ENCODE measurements around the gene SAMD4B.
A peak's percentile ranks its signal among the peaks of the same experiment; 100 is the strongest.

SAMD4B gene, protein sequence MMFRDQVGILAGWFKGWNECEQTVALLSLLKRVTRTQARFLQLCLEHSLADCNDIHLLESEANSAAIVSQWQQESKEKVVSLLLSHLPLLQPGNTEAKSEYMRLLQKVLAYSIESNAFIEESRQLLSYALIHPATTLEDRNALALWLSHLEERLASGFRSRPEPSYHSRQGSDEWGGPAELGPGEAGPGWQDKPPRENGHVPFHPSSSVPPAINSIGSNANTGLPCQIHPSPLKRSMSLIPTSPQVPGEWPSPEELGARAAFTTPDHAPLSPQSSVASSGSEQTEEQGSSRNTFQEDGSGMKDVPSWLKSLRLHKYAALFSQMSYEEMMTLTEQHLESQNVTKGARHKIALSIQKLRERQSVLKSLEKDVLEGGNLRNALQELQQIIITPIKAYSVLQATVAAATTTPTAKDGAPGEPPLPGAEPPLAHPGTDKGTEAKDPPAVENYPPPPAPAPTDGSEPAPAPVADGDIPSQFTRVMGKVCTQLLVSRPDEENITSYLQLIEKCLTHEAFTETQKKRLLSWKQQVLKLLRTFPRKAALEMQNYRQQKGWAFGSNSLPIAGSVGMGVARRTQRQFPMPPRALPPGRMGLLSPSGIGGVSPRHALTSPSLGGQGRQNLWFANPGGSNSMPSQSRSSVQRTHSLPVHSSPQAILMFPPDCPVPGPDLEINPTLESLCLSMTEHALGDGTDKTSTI

DNA sequence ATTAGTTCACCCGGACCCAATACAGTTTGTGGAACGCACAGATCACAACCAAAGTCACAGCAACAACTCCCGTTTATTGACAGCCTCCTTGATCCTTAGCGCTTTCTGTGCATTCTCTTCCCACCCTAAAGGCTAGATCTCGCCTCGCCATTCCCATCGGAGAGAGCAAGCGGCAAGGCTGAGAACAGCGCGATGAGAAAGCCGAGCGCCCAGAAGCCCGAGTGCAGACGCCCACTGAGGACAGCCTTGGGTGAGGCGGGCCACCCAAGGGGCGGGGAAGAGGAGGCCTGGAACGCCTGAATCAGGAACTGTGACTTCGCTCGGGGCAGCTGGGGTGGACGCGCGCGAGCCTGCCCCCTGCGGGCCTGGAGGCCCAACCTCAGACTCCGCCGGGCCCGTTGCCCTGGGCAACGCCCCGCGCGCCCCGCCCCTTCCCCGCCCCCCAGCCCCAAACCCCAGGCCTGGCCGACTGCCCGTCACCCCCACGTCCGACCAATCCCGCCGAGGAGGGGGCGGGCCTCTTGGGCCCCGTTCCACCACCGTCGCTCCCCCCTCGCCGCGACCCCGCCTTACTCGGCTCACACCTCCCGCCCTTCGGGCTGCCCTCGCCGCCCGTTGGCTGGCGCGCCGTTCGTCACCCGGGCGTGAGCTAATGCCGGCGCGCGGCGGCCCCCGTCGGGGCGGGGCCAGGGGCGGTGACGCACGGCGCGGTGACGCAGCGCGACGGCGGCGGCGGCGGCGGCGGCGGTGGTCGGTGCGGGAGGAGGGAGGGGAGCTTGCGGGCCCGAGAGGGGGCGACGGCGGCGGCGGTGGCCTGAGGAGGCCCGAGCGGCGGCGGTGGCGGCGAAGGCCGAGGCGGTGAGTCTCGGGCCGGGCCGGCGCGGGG lies at the start of gene SAMD4B:
Gene SAMD4B (plus strand): TSS at position 703 of the 886 bp plus-strand sequence. CDS start 14,473 bp downstream, outside the sequence.
- no peak for TF ChIP-seq ZNF274 (IDR thresholded peaks at IDR 0.05; ENCODE audit: low read depth, low read length)
- H3K4me3 ChIP-seq (ENCODE audit: low read length) = peak within 1 kb of the TSS; percentile 92

DNA sequence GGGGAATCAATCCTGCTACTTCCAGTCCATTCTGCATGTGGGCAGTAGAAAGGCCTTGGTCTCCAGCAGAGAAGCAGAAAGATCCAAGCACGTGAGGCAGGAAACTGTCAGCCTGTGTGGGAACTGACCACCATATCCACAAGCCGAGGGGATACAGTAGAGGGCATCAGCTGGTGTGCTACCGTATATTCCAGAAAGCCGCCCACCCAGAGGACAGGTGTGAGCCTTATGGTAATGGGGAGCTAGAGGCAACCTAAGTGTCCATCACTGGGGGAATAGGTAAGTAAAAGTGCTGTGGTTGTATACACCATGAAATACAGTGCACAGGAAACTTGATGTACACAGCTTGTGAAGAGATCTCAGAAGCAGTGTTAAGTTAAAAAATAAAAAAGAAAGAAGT lies 48.8 kb upstream of the SAMD4B start:
- no peak for TF ChIP-seq ZNF274 (IDR thresholded peaks at IDR 0.05; ENCODE audit: low read depth, low read length)

DNA sequence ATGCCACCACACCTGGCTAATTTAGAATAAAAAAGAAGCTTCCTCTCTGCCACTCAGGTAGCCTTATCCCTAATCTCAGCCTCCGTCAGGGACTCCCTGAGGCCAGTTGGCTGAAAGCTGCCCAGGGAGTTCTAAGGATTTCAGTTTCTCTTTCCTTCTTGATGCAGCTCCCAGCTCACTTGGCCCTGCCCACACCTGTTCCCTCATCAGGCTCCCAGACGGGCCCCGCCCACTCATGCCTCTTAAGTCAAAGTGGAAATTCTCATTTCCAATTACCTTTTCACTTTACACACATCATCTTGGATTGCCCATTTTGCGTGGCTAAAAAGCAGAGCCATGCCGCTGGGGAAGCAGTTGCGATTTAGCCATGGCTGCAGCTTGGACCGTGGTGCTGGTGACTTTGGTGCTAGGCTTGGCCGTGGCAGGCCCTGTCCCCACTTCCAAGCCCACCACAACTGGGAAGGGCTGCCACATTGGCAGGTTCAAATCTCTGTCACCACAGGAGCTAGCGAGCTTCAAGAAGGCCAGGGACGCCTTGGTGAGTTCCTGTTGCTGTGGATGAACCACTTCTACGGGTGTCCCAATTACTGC lies 46.1 kb upstream of the SAMD4B start, which contains the start of gene IFNL1:
Gene IFNL1 (plus strand): TSS at position 353 of the 591 bp plus-strand sequence. CDS start 15 bp downstream, at position 368.
- TF ChIP-seq ZNF274 (IDR thresholded peaks at IDR 0.05; ENCODE audit: low read depth, low read length) = no peak
- no peak within 1 kb of the TSS for H3K4me3 ChIP-seq (ENCODE audit: low read length)

More for the DNA sequence above, 48.8 kb upstream of the SAMD4B start:
- no peak overlapping the region for H3K4me3 ChIP-seq (ENCODE audit: low read length)

DNA sequence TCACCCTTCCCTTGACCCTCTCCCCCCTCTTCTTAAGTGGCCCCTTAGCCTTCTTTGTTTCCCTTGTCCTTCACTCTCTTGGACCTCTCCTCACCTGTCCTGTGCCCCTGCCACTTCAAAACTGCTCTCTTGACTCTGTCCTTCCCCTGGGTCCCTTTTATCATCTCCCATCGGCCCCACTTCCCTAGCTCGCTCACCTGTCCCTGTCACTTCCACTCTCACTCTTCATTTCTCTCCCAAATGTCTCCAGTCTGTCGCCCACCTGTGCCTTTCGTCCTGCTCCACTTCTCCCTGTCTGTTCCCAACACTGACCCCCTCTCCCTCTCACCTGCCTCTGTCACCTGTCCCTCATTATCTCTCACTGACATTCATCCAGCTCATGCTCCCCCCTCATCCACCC lies 45.3 kb upstream of the SAMD4B start:
- TF ChIP-seq ZNF274 (IDR thresholded peaks at IDR 0.05; ENCODE audit: low read depth, low read length) = no peak

DNA sequence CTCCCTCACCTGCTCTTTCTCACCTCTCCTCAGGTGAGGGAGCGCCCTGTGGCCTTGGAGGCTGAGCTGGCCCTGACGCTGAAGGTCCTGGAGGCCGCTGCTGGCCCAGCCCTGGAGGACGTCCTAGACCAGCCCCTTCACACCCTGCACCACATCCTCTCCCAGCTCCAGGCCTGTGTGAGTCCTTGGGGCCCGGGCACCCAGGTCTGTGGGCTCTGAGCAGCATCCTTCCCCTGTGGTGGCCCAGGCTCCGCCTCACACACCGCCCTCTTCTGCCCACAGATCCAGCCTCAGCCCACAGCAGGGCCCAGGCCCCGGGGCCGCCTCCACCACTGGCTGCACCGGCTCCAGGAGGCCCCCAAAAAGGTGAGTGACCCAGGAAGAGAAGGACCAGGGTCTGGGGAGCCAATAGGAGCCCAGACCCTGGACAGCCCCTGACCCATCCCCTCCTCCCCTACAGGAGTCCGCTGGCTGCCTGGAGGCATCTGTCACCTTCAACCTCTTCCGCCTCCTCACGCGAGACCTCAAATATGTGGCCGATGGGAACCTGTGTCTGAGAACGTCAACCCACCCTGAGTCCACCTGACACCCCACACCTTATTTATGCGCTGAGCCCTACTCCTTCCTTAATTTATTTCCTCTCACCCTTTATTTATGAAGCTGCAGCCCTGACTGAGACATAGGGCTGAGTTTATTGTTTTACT lies 44.1 kb upstream of the SAMD4B start:
- TF ChIP-seq ZNF274 (IDR thresholded peaks at IDR 0.05; ENCODE audit: low read depth, low read length) = no peak
- H3K4me3 ChIP-seq (ENCODE audit: low read length) = no peak overlapping the region

More for the DNA sequence above, 45.3 kb upstream of the SAMD4B start:
- no peak overlapping the region for H3K4me3 ChIP-seq (ENCODE audit: low read length)

DNA sequence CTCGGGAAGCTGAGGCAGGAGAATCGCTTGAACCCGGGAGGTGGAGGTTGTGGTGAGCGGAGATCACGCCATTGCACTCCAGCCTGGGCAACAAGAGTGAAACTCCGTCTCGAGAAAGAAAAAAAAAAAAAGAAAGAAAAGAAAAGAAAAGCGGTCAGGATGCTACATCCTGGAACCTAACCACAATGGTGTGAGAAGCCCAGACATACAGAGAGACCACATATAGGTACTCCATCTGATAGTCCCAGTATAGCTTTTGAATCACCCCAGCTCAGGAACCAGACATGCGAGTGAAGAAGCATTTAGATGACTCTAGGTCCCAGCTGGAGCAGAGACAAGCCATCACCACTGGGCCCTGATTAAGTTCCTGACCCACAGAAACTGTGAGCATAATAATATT lies 42.8 kb upstream of the SAMD4B start:
- no peak overlapping the region for H3K4me3 ChIP-seq (ENCODE audit: low read length)
- no peak for TF ChIP-seq ZNF274 (IDR thresholded peaks at IDR 0.05; ENCODE audit: low read depth, low read length)

DNA sequence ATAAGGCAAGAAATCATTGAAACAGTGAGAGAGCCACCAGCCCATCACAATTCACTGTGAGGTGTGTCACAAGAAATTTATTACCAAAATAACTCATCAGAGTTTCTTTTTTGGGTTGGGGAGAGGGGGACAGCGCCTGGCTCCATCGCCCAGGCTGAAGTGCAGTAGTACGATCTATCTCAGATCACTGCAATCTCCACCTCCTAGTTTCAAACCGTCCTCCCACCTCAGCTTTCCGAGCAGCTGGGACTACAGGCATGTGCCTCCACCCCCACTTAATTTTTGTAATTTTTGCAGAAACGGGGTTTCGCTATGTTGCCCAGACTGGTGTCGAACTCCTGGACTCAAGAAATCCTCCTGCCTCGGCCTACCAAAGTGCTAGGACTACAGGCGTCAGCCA lies 42.4 kb upstream of the SAMD4B start:
- H3K4me3 ChIP-seq (ENCODE audit: low read length) = no peak overlapping the region
- TF ChIP-seq ZNF274 (IDR thresholded peaks at IDR 0.05; ENCODE audit: low read depth, low read length) = no peak

DNA sequence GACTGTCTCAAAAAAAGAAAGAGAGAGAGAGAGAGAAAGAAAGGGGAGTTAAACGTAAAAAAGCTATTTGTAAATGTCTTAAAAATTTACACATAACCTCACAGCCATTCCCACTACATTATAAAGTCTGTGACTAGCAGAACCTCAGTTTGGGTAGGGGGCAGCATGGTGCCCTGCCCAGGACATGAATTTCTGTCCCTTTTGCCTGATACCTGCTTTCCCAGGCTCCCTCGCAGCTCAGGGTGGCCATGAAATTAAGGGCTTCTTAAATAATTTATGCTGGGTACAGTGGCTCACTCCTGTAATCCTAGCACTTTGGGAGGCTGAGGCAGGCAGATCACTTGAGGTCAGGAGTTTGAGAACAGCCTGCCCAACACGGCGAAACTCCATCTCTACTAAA lies 41.2 kb upstream of the SAMD4B start:
- no peak for TF ChIP-seq ZNF274 (IDR thresholded peaks at IDR 0.05; ENCODE audit: low read depth, low read length)

DNA sequence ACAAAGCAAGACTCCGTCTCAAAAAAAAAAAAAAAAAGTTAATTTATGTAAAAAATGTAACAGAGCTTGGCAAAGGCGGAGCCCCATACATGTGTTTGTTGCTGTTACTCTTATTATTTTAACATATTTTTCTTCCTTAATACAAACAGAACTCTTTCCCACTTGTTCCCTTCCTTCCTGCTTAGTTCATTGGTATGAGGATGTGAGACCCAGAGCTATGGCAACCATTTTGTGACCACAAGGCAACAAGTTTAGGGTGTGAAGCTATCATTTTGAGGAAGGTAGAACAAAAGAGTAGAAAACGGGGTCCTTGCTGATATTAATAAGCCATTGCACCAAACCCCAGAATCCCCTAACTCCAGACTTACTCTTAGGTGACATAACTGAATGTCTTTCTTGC lies 40.7 kb upstream of the SAMD4B start:
- H3K4me3 ChIP-seq (ENCODE audit: low read length) = no peak overlapping the region
- TF ChIP-seq ZNF274 (IDR thresholded peaks at IDR 0.05; ENCODE audit: low read depth, low read length) = no peak

More for the DNA sequence above, 41.2 kb upstream of the SAMD4B start:
- no peak overlapping the region for H3K4me3 ChIP-seq (ENCODE audit: low read length)

DNA sequence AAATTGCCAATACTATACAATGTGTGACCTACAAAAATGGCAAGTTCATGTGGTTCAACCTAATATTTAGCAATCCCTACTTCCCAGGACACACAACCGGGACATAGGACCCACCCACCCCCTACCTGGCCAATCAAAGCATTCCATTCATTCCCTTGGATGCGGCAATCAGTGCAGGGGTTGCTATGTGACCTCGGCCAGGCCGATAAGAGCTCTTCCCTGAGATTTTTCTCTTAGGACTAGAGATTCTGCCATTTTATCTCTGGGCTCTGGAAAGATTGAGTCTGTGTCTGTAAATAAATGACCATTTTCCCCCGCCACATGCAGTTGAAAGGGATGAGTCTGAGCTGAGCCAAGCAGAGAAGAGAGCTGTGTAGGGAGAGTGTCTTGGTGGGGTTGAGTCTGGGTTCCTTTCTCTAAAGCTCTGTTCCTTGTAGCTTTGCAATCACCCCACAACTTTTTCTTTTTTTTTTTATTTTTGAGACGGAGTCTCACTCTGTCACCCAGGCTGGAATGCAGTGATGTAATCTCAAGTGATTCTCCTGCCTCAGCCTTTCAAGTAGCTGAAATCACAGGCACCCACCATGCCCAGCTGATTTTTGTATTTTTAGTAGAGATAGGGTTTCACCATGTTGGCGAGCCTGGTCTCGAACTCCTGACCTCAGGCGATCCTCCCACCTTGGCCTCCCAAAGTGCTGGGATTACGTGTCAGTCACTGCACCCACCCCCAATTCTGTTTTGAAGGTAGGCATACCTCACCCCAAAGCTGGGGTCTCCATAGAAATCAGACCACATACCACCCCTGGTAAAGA lies 38.6 kb upstream of the SAMD4B start:
- TF ChIP-seq ZNF274 (IDR thresholded peaks at IDR 0.05; ENCODE audit: low read depth, low read length) = no peak
- no peak overlapping the region for H3K4me3 ChIP-seq (ENCODE audit: low read length)

DNA sequence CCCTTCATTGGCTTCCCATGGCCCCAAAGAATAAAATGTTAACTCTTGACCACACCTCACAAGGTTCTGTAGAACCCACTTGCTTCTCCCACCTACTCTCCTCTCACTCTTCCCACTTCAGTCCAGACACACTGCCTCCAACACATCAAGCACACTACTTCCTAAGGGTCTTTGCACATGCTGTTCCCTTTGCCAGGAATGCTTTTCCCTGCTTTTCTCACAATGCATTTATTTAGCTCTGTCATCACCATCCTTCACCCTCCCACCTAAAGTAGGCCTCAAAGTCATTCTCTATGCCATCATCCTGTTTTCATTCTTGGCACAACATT lies 38.1 kb upstream of the SAMD4B start:
- H3K4me3 ChIP-seq (ENCODE audit: low read length) = no peak overlapping the region
- no peak for TF ChIP-seq ZNF274 (IDR thresholded peaks at IDR 0.05; ENCODE audit: low read depth, low read length)

DNA sequence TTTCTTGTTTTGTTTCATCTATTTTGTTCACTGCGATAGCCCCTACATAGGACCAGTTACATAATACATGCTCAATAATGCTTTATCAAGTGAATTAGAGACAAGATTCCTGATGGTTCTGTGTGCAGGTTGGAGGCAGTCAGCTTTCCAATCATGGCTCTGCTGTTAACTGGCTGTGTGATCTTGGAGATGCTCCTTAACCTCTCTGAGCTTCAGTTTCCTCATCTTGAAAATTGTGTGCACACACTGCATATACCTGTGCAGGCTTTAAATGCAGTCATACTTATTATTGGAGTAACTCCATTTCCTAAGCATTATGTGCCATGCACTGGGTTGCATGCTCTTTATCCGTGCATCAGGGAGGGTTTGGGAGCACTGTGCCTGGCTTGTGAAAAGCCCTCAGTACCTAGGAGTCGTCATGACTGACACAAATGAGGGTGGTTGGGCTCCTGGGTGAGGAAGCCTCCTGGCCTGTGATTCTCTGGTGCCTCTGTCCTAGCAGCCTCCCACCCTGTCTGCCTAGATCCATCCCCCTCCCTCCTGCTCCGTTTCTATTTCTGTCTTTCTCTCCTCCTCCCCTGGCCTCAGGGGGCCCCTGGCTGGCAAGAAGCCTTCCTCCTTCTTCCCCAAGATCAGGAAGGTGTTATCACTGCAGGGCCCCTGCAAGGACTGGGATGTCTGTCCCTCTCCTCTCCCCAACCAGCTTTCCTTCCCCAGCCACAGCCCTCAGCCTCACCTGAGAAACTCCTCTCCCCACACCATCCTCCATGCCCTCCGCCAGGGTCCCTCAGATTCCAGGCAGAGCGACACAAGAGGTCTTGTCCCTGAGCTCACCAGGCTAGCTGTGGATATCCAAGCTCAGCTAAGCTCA lies 37.3 kb upstream of the SAMD4B start:
- H3K4me3 ChIP-seq (ENCODE audit: low read length) = no peak overlapping the region
- no peak for TF ChIP-seq ZNF274 (IDR thresholded peaks at IDR 0.05; ENCODE audit: low read depth, low read length)

Measured in GM08714 (cell line).